HG03064 (cell line): ENCODE data around the gene IGSF9B.
A peak's percentile ranks its signal among the peaks of the same experiment; 100 is the strongest.

Experiments used
- ATAC-seq: cut with Tn5 transposase; IDR thresholded peaks from one replicate; pipeline ENCODE4 v1.9.1; 2021; ENCODE audit warnings: low read depth; ENCODE audit not compliant: unreplicated experiment

IGSF9B gene

DNA sequence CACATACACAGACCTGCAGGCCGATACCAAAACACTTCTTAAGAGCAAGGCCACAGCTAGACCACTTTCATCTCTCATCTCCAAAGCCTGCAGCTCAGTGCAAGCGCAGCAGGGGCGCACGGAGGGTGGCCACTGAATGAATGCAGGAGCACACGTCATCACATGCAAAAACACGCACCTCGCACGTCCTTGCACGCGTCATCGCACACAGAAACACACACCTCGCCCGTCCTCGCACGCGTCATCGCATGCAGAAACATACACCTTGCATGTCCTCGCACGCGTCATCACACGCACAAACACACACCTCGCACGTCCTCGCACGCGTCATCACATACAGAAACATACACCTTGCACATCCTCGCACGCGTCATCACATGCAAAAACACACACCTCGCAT, 17.2 kb downstream of the IGSF9B start:
- no peak for ATAC-seq

DNA sequence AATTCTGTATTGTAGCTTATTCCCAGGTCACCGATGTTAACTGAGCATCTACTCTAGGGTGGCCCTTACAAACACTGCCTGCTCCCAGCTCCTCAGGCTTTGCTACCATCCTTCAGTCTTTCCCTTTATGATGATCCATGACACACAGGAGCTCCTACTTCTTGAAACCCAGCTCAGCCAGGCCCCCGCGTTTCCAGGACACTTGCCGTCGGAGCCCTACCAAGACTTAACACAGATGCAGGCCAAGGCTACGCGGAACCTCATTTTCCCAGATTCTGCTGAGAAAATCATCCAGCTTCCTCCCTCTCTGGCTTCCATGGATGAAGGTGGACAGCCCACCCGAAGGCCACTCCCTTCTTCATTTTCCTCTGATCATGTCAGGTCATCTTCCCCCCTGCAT, 18.6 kb downstream of the IGSF9B start:
- ATAC-seq, result no peak

DNA sequence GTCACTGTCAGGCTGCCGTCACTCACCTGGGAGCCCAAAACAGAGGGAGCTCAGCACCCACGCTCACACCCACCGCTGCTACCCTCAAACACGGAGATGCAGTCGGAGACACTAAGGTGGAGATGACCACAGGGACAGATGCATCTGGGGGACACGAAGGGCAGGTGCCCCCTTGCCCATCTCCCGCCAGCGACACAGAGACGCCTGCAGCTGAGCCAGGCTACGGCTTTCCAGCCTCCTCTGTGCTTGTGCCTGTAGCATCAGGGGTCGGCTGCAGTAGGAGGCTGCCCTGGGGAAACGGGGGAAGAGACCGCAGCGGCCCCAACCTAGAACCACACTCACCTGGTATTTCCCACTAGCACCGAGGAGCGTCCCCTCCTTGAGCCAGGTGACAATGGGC, 19.3 kb downstream of the IGSF9B start:
- no peak for ATAC-seq

DNA sequence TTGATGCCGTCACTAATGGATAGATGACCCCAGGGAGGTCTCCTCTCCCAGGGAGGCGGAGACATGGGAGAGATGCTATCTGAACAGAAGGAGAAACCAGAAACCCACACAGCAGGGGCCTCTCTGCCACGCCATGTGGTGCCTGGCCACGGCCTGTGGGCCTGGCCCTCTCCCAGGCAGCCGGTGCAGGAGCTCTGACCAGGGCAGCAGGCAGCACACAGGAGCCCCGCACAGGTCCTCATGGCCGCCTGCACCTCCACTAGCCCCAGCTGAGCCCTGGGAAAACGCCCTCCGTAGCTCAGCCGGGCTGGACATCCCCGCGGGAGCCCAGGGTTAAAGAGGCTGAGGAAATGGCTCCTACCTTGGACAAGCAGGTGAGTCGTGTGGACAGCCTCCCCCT, 19.8 kb downstream of the IGSF9B start:
- ATAC-seq, result no peak

DNA sequence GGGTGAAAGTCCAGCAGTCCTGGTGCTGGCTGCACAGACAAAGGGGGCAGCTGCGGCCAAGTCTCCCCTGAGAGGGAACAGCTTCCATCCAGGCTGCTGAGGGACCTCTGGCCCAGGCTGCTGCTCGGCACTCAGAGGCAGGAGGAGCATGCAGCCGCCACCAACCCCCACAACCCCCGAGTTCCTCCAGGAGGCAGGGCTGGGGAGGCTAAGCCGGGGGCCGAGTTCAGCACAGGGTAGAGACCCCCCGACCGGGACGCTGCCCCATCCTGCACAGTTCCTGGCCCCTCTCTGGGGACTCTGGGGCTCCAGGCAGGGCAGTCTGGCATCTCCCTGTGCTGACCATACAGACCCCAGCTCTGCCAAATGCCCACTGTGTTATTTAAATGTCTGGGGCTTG, 20.2 kb downstream of the IGSF9B start:
- no peak for ATAC-seq

DNA sequence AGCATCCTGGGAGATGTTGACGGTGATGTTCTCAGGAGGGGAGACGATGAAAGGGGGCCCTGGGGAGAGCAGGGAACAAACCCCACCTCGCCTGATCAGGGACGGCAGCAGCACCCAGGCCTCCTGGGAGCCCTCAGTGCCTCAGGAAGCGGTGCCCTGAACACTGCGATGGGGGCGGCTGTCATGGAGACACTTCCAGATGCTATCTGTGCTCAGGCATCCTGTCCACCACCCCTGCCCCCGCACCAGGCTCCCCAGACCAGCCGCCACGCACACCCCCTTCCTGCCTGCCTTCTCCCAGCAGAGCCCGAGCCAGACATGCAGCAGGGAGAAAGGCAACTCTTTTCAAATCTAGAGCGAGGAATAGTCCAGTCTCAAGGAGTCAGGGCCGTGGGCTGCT, 20.6 kb downstream of the IGSF9B start:
- no peak for ATAC-seq

DNA sequence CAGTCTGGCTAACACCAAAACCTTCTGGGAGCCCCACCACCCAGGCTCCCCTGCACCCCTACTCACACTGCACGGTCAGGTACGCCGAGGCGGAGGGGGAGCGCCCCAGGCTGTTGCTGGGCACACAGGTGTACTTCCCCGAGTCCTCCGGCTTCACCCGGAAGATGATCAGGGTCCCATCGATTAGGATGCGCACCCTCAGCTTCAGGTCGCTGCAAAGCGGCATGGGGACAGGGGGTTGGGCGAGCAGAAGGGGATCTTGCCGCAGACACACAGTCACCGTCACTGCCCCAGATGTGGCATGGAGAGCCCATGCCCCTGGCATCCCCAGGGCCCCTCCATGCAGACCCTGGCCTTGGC, 21.2 kb downstream of the IGSF9B start:
- no peak for ATAC-seq

DNA sequence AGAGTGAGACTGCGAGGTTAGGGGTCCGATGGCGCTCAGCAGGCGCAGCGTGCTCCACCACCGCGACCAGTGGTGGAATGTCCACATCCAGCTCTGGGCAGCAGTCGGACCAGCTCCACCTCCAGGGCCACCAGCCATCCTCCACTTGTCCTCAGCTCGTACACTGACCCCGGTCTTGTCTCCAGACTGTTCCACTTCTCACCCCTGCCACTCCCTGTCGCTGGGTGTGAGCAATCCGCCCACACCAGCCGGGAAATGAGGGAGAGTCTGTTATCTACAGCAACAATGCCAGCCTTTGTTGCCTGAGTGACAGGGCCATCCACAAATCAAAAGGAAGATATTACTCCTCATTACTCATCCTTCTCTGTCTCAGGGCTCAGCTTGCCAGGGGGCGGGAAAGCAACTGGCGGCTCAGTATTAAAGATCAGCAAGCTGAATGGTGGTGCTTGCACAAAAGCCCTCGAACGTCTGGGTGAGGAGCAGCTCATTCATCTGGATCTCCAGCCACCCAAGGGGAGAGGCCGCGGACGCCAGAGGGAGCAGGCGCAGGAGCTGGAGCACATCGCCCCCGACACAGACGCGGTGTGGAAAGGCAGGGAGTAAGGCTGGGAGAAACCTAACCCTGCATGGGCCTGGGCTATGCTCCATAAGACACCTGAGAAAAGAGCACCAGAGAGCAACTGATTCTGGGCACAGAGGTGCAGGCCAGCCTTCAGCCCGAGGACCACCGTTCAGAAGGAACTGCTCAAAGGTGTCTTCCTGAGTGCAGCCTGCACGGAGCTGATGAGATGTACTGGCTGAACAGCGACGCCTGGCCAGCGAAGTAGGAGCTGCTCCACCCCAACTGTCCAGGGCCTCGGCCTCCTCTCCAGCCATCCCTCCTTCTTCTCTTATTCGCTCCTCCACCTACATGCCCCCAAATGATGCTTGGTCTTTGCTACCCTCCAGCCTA, 21.9 kb downstream of the IGSF9B start:
- no peak for ATAC-seq

DNA sequence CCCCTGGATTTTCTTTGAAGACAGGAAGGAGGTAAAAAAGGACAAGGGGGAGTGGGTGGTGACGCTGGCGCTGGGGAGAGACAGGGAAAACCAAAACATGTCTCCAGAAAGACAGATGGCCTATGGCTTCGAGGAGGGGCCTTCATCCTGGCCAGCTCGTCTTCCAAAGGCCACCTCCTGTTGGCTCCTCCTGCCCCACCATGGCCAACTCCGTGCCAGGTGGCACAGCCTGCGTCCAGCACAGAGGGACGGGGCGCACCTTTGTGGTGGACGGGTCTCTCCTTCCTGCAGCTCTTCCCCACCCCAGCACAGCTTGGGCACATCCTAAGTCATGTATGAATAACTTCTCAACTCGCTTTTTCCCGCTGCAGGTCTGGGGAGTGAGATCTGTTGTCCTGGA, 22.7 kb downstream of the IGSF9B start:
- no peak for ATAC-seq

DNA sequence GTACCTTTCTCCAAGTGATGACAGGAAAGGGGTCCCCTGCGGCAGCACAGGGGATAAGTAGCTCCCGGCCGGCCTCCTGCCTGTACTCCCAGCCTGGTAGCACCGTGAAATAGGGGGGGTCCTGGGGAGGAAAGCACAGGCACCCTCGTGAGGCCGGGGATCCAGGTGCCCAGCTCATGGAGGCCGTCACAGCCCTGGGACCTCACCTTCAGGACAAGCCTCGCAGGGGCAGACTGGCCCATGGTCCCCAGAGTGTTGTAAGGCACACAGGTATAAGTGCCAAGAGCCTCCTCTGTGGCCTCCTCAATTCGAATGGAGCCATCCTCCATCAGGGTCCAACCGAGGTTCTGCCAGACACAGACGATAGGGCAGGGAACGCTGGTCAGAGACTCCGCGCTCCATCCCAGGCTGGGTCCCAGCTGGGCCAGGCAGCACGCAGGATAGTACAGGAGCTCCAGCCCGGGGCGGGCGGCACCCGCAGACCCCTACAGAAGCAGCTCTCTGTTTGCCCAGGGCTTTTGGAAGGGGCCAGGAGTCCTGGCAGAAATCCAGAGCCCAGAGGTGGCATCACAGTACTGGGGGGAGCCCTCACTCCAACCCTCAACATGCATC, 25.2 kb downstream of the IGSF9B start:
- no peak for ATAC-seq

DNA sequence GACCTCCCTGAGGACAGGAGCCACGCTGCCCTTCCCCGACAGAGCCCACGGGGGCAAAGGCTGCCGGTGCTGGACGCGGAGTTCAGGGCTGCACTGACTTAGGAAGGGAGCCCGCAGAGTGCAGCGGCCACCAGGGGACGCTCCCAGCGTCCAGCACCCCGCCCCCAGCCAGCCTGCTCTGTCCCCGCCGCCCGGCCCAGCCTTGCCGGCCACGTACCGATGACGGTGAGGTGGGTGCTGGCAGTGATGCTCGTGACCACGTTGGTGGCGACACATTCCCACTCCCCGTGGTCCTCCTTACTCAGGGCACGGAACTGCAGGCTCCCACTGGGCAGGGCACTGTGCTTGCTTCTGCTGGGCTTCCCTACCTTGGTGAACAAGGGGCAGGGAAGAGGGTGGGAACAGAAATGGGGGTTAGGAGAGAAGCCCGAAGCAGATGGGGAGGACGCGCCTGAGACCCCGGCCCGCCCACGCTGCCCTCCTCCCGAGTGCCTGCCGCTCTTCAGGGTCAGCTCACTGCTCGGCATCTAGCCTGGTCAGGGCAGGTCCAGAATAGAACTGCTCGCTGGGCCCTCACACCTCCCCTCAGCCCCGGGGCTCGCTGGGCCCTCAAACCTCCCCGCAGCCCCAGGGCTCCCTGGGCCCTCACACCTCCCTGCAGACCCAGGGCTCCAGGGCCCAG, 25.9 kb downstream of the IGSF9B start:
- no peak for ATAC-seq

DNA sequence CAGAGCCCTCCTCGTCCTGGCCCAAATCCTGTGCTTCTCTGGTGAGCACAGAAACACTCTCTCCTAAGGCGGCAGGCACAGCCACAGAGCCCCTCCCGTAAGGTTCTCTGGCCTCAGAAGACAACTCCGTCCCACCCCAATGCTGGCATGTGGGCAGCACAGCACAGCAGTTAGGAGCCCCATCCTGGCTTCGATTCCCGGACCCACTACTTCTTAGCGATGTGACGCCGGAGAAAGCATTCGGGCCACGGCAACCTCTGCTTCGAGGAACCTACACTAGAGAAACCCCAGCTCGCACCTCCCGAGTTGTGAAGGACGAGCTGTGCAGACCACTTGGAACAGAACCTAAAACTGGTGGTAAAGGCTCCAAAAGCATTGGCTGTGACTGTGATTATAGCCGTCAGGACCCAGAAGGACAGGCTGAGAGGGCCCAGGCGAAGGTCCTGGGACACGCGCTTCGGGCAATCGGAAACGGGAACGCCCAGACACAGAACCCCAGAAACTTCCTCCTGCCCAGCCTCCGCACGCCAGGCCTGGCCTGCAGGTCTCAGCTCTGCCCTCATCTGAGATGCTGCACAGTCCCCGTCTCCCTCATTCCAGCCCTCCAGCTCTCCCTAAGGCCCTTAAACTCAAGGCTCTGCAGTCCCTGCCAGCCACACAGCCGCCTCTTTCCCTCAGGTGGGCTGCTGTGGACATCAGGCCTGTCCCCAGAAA, 26.6 kb downstream of the IGSF9B start:
- ATAC-seq, result no peak

DNA sequence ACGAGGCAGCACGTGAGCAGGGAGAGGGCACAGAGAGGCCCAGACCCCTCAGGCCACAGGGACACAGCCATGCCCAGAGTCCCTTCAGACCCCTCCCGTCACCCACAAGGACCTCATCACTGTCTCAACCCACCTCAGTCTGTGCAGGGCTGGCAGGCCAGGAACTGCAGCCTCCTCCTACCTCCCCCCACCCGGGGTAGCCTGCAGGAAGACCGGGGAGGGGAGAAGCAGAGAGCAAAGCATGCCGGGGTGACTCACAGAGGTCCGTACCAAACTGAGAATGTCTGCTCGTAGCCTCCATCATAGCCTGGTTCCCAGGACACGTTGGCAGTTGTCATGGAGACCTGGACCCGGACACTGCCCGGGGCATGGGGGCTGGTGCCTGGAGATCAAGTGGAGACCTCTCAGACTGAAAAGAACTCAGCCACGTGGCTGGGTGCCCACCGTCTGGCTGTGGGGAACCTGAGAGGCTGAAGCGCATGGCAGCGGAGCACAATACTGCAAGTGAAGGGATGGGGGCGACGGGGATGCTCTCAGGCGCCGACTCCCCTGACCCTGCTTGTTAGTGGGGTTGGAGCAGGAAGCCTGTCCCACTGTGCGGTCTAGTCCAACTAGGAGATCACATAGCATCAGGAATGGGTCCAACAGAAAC, 27.2 kb downstream of the IGSF9B start:
- ATAC-seq, result no peak

DNA sequence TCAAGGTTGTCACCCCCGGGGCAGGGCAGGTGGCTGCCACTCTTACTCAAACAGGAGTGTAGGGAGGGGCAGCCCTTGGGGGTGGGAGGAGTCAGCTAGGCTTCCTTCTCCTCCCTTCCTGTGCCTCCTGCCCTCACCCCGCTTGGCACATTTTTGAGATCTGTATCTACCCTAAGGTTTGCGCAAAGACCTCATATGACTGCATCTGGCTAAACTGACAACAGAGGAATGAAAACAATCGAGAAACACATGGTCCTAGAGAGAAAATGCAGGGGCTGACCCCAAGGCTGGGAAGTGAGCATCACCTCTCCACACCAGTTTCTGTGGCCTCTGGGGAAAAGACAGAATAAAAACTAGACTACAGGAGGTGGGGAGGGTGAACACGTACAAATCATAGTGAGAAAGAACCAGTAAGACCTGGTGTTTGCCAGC, 28.1 kb downstream of the IGSF9B start:
- no peak for ATAC-seq

DNA sequence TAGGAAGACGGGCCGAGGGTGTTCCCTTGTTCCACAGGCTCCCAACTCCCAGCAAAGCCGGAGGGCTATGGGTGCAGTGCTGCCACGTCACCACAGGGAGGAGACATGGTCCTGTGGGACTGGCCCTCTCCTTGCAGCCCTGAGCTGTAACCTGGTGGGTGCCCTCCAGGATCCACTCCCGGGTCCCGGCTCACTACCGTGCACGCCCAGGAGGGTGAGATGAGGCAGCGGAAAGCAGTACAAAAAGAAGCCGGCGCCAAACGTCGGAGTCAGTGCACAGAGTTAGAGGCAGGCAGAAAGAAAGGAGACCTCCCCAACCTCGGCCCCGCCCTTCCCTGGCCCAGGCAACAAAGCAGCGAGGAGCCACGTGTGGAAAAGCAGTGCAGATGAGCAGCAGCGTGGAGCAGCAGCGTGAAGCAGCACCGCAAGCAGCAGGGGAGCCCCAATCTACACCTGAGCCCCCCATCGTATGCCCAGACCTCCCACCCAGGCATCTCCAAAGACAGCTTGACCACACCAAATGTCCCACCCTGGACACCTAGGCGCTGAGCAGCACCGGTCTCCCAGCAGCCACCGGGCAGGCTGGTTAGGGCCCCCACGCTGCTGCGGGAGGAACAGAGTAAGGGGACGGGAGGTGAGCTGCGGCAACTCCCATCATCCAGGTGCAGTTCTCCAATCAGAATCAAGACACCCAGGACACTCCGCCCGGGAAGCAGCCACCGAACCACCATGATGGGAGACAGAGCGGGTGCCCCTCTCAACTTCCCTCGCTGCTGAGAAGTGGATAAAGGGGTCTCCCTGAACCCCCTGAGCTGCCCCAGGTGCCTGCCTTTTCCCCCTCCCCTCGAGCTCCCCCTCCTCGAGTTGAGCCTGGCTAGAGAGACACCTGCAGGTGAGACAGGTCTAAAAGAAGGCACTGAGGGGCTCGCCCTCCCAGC, 28.8 kb downstream of the IGSF9B start:
- ATAC-seq, result peak; percentile 71

DNA sequence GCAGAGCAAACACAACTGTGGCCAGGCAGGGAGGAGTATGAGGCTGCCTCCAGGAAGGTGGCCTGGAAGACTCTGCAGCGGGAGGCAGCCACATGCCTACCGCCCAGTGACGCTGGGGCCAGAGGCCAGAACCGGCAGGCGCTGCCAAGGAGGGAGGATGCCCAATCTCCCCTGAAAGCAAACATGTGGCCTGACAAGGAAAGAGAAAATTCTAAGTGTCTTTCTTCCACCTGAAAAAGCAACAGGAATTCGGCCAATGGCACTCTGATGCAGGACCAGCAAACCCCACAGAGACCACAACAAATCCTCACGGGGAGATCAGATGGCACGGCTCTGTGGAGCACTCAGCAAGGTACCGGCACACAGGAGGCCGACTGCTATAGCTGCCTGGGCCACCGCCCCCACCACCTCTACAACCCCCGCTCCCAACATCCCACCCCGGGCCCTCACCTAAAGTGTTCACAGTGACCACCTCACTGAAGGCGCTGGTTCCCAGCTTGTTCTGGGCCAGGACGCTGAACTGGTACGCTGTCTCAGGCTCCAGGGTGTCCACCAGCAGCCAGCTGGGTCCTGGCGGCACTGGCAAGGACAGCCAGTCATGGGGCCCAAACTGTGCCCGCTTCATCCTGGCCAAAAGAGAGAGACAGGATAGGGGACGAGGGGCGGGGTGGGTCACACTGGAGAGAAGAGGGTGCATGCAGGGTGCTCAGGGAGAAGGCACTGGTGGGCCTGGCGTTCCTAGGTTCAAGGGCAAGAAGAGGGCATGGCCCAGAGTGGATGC, 30.1 kb downstream of the IGSF9B start:
- ATAC-seq, result no peak

DNA sequence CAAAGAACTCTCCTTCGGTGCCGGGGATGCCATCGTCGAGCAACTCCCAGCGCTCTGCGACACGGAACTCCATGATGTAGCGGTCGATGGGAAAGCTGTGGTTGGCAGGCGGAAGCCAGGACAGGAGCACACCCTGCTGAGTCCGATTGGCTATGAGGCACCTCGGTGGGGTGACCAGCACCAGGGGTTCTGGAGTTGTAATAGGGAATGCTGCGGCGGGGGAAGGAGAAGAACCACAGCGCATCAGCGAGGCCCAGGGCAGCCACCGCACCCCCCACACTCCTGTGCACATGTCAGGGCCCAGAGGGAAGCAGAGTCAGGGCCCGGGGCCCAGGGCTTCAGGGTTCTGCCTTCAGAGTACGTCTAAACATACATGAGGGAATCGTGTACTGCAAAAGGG, 31.0 kb downstream of the IGSF9B start:
- no peak for ATAC-seq

DNA sequence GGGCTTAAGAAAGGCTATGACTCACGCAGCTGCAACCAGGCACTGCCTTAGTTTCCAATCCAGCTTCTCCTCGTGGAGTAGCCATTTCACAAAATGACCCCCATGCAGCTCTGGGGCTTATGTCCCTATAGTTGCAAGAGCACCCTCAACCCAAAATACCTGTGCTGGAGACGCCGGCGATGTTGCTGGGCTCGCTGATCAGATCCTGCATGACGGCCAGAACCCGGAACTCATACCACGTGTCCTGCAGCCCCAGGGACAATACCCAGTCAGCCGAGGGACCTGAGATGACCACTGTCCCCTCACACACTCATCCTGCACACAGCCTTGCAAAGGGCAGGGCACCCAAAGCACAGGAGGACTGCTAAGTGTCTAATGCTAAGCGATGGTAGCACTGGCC, 32.1 kb downstream of the IGSF9B start:
- no peak for ATAC-seq
